ENCODE measurements around the gene KLF14.

GRCh38 chr7:130689683-130690082, 44.3 kb downstream of the KLF14 start:
- TF ChIP-seq, protein P1, sequence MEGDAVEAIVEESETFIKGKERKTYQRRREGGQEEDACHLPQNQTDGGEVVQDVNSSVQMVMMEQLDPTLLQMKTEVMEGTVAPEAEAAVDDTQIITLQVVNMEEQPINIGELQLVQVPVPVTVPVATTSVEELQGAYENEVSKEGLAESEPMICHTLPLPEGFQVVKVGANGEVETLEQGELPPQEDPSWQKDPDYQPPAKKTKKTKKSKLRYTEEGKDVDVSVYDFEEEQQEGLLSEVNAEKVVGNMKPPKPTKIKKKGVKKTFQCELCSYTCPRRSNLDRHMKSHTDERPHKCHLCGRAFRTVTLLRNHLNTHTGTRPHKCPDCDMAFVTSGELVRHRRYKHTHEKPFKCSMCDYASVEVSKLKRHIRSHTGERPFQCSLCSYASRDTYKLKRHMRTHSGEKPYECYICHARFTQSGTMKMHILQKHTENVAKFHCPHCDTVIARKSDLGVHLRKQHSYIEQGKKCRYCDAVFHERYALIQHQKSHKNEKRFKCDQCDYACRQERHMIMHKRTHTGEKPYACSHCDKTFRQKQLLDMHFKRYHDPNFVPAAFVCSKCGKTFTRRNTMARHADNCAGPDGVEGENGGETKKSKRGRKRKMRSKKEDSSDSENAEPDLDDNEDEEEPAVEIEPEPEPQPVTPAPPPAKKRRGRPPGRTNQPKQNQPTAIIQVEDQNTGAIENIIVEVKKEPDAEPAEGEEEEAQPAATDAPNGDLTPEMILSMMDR (IDR thresholded peaks at IDR 0.05): no peak
- no peak for TF ChIP-seq NFE2L1 (CRISPR knock-in tag; IDR thresholded peaks at IDR 0.05)
- TF ChIP-seq ZNF121 (CRISPR knock-in tag; IDR thresholded peaks at IDR 0.05): no peak
- TF ChIP-seq FOXJ3 (CRISPR knock-in tag; IDR thresholded peaks at IDR 0.05; ENCODE audit: borderline replicate concordance): no peak
- no peak for TF ChIP-seq NR3C1 (CRISPR knock-in tag; conservative IDR thresholded peaks at IDR 0.05; ENCODE audit: low read depth)
- TF ChIP-seq SP1 (CRISPR knock-in tag; conservative IDR thresholded peaks at IDR 0.05): no peak
- TF ChIP-seq, protein P2, sequence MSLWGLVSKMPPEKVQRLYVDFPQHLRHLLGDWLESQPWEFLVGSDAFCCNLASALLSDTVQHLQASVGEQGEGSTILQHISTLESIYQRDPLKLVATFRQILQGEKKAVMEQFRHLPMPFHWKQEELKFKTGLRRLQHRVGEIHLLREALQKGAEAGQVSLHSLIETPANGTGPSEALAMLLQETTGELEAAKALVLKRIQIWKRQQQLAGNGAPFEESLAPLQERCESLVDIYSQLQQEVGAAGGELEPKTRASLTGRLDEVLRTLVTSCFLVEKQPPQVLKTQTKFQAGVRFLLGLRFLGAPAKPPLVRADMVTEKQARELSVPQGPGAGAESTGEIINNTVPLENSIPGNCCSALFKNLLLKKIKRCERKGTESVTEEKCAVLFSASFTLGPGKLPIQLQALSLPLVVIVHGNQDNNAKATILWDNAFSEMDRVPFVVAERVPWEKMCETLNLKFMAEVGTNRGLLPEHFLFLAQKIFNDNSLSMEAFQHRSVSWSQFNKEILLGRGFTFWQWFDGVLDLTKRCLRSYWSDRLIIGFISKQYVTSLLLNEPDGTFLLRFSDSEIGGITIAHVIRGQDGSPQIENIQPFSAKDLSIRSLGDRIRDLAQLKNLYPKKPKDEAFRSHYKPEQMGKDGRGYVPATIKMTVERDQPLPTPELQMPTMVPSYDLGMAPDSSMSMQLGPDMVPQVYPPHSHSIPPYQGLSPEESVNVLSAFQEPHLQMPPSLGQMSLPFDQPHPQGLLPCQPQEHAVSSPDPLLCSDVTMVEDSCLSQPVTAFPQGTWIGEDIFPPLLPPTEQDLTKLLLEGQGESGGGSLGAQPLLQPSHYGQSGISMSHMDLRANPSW (CRISPR knock-in tag; conservative IDR thresholded peaks at IDR 0.05; ENCODE audit: low read depth): no peak
- no peak for TF ChIP-seq PRDM15 (CRISPR knock-in tag; IDR thresholded peaks at IDR 0.05)
- TF ChIP-seq ZNF317 (CRISPR knock-in tag; IDR thresholded peaks at IDR 0.05; ENCODE audit: borderline replicate concordance, low read depth): no peak
